Kidney capillary endothelial cell (primary cell): ENCODE measurements around the gene EFHC1.
"Not testable (repeated sequence)": the region's sequence is repeated elsewhere in the genome, so short reads cannot be mapped to it uniquely, and the experiment has no call there.

Experiments used
- DNase-seq: peaks from one replicate; pipeline ENCODE4 v3.0.0-alpha.2; 2018; ENCODE audit warnings: low spot score

The EFHC1 gene

DNA sequence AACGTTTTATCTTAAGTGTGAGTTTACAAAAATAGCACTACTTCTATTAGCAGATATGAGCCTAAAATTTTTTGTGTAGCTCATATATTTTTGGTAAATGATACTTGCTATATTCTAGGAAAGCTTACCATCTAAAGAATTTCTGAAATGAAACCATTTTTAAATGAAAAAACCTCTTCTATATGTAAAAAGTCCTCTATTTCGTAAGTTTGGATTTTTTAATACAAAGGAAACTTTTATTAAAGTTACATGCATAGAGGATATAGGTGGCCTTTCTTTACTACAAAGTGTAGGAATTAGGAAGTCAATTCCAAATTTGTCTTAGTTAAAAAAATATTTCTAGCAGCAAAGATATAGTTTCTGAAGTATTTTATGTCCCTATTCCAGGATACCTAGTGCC is 18.8 kb downstream of the EFHC1 start:
- no peak for DNase-seq

DNA sequence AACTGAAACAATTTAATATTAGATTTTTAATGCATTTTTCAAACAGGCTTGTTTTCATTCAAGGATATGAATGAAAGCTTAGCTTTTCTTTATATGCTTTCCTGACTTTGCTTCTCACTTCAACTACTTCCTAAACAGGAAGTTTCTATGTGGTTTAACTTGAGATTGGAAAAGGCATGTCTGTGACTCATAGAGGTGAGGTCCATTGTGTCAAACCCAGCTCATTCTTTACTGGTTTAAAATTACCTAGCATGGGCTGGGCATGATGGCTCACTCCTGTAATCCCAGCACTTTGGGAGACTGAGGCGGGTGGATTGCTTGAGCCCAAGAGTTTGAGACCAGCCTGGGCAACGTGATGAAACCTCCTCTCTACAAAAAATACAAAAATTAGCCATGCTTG is 34.4 kb downstream of the EFHC1 start:
- DNase-seq, result peak; percentile 36

DNA sequence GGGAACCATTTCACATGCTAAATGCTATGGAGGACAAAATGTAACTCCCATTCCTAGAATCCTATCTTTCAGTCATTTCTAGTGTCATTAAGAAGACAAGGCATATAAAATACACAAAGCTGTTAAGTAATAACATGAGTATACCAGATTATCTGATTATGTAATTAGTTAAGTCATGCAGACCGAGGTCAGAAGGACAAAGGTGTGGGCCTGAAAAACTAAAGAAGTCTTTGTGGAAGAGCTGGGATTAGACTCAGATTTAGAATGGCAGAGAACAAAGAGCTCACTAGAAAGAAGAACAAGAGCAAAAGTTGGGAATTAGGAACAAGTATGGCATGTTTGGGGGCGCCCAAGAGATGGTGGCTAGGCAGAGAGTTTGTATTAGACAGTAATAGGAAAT is 37.0 kb downstream of the EFHC1 start:
- no peak for DNase-seq

DNA sequence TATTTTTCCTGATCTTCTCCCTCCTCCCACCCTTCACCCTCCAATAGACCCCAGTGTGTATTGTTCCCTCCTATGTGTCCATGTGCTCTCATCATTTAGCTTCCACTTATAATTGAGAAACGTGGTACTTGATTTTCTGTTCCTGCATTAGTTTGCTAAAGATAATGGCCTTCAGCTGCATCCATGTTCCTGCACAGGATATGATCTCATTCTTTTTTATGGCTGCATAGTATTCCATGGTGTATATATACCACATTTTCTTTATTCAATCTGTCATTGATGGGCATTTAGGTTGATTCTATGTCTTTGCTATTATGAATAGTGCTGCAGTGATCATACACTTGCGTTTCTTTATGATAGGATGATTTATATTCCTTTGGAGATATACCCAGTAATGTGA is 41.1 kb downstream of the EFHC1 start:
- not testable (repeated sequence) for DNase-seq

DNA sequence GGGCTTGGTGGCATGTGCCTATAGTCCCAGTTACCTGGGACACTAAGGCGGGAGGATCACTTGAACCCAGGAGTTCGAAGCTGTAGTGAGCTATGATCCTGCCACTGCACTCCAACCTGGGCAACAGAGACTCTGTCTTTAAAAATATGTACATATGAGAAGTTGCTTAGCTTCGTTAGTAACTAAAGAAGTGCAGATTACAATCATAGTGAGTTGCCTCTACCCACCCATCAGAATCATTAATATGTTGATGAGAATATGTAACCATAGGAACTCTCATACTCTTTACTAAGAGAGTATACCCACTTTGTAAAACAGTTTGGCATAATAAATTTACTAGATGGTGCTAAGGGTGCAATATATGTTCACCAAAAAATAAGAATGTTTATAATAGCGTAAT is 54.0 kb downstream of the EFHC1 start:
- DNase-seq, result no peak

GRCh38 chr6:52475307-52475706 is 55.2 kb downstream of the EFHC1 start:
- no peak for DNase-seq

DNA sequence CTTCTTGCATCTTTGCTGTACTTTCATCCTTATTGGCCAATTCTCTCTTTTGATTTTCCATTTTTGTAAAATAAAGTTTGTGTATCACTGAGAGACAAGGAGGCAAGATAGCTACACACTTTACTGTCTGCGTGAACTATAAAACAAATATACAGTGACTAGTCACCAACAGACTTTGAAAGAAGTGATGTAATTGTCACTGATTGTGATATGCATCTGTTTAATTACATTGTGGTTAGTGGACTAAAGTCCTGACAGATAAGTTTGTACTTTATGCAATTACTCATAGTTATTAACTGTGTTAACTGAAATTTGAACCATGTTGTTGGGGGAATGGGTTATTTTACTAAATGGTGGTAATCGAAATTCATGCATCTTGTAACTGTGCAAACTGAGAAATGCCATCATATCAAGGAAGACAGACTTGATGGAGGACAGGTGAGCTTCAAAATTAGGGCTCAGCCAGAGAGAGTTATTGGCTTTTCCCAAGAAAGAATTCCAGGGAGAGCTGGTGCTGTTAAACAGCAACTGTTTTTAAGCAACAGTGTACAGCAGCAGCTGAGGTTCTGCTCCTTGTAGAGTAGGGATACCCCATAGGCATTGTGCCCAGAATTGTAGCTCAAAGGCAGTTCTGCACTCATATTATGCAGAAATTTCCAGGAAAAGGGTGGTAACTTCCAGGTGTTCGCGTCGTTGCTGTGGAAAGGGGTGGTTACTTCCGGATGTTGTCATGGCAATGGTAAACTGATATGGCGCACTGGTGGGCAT is 62.9 kb downstream of the EFHC1 start:
- DNase-seq, result no peak

GRCh38 chr6:52483671-52484003 is 63.5 kb downstream of the EFHC1 start:
- no peak for DNase-seq

DNA sequence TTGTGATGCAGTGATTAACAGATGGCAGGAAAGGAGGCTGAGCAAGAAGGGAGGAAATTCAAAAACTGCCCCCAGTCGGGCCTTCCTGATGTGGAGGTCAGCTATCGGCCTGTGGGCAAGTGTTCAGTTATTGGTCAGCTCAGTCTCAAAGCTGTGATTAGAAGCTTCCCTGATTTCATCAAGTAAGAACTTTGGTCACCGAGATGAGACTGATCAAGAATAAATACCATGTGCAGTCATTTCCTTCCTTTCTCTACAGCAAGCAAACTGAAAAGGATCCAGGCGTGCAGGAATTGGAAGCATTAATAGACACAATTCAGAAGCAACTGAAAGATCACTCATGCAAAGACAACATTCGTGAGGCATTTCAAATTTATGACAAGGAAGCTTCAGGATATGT is 69.7 kb downstream of the EFHC1 start:
- DNase-seq, result peak; percentile 89

DNA sequence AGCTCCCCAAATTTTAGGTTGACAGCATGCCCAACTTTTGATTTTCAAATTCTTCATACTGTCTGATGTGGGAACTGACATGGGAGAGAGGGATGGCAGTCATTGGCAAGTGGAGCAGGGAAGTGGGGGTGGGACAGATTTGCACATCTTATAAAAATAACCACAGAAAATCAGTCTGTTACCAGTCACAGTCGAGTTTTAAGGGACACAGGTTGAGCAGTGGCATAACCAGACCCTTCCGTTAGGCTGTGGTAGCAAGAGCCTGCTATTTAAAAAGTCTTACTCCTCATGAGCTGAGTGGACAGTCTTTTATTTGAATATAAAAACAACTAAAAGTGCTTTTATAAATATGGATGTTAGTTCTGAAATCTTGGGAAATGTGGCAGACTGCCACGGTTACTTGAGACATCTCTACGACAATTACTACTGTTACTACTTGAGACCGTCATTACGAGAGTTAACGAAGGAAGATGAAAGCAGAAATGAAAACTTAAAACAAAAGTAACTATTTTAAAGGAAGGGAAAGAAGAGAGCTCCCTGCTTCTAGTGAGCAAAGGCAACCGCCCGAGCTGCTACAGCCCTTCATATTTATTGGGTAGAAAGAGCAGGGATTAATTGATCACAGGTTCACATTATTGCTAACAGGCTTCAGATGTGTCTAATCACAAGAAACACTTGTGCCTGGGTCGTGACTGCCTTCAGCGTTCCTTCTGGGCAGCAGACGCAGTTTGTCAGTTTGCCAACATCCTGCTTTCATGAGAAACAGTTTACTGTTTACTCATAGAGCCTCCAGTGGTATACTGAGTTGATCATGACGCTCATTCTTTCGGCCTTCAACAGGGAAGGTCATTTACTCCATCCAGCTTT is 71.3 kb downstream of the EFHC1 start:
- DNase-seq, result no peak

GRCh38 chr6:52493669-52494068 is 73.5 kb downstream of the EFHC1 start:
- DNase-seq, result no peak

GRCh38 chr6:52494298-52495072 is 74.3 kb downstream of the EFHC1 start:
- DNase-seq, result no peak

DNA sequence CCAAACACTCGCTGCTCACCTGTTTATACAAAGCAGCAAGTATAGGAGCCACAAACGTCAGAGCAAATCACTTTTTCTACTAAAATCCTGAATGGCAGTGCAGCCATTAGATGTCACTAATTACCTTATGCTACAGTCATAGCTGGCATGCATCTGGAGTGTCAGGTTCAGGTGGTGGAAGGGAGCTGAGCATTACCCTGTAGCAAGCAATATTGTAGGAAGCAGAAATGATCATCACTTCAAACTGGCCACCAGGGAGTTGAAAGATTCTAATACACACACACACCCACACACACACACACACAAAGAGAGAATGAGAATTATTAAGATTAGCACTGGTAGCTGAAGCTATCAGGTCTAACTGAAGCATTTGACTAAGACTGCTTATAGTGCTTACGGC is 75.8 kb downstream of the EFHC1 start:
- DNase-seq, result no peak

DNA sequence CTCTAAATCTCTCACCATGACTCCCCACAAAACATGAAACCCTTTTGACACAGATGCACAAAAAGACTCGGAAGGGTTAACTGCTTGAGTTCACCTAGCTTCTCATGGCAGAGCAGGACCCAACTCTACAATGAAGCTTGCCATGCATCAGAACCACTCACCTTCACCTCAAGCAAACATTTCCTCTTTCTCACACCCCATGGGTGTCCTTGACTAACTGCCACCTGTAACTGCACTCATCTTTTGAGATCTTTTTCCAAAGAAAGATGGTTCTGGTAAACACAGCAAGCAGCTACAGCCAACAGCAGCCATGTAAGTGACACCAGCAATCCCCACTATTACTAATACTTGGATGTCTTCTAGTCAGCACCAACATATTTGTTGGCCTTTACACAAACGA is 76.5 kb downstream of the EFHC1 start:
- no peak for DNase-seq

GRCh38 chr6:52497652-52498408 is 77.7 kb downstream of the EFHC1 start:
- peak; percentile 44 for DNase-seq

GRCh38 chr6:52498538-52499017 is 78.4 kb downstream of the EFHC1 start:
- DNase-seq, result no peak

DNA sequence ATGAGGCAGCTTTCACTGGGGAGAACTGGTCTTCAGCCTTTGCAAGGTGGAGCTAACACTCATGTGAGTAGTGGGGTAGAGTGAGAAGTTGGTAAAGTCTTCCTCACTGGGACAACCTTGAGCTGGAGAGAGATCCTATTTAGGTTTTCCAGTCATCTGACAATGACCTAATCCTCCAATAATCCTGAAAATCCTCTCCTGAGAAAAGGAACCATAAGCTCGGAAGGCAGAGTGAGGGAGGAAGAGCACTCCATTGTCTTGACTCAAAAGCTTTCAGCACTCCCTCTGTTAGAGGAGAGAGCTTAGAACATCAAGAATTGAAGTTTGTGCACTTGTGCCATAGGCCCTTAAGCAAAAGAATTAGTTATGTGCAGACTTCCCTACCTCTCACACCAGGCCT is 78.9 kb downstream of the EFHC1 start:
- no peak for DNase-seq

GRCh38 chr6:52499681-52500236 is 79.6 kb downstream of the EFHC1 start:
- DNase-seq, result no peak

DNA sequence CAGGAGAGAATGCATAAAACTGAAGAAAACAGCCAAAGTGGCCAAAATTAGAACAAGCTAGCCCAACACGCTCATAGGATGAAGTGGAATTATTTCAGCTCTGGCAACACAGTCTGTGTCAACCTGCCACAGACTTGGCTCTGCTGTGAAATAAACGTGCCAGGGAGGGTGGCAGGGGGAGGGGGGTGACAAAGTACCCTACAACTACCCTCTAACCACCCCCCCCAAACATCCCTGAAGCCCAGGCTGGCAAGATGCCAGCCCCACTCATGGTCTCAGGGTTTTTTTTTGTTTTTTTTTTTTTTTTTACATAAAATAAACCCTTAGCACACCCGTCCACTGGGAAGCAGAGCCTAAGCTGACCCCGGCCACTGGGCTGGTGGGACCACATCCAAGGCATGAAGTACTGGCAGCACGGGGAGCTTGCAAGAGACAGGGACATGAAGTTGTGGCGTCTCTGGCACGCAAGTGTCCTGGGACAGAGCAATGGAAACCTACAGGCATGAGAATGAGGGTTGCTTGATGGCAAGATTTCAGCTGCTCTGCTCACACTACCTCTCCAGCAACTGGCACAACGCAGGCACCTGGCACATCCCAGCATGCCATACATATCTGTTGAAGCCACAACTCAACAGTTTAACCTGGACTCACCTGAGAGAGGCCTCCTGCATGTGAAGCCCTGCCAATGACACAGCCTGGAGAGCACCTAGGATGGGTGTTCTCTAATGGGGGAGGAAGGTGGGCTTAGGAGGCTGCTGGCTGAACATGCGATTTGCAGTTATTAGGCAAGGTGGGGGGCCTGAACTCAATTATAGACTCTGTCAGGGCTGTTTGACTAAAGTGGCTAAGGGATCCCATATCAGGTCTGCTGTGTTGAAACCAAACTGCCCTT is 80.3 kb downstream of the EFHC1 start:
- no peak for DNase-seq

DNA sequence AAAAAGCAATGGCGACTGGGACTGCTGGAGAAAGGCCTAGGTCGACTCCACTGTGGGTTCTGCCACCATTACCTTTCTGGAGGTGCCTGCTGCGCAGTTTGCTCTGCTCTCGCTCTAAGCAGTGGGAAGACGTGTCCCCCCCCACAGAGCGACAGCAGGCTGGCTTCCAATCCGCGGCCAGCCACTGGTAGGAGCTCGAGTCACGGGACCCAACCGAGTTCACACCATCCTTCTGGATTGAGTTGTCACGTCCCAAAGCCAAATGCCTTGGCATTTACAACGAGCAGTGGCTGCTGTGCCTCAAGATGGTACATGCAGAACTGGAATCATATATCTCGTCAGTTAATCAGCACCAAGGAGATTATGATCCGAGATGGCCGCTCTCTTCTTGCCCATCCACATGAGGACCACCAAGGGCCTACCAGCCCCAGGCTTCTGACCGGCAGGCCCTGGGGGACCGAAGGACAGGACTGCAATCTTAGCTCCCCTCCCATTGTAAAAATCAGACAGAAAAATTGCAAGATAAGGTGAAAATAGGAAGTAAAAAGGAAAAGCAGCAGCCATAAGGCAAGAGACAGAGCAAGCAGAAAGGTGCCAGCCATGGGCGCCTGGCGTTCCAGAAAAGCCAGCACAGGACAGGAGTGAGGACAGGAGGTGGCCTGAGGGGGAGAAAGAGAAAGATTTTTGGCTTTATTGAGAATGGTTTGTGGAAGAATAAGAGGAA is 82.3 kb downstream of the EFHC1 start:
- DNase-seq, result no peak
